Neutrophil (primary cell): Measurements from ENCODE around the gene ZNF407.
"Not testable (repeated sequence)": the region's sequence is repeated elsewhere in the genome, so short reads cannot be mapped to it uniquely, and the experiment has no call there.

Experiments used
- H3K27ac ChIP-seq: fragments of 200-600 bp; sonication (generic); 2 replicates; pipeline ENCODE4 v1.5.1; 2016; ENCODE audit warnings: mild to moderate bottlenecking, moderate library complexity
- H3K27me3 ChIP-seq: fragments of 200-600 bp; sonication (generic); 2 replicates; pipeline ENCODE4 v1.6.0; 2016; ENCODE audit warnings: mild to moderate bottlenecking
- H3K36me3 ChIP-seq: fragments of 200-600 bp; sonication (generic); 2 replicates; pipeline ENCODE4 v1.5.1; 2017
- H3K4me1 ChIP-seq, 2 experiments: fragments of 200-600 bp in 1 of 2; sonication (generic) in 1 of 2; 1 replicate in 1 of 2; 2 replicates in 1 of 2; pipeline versions ENCODE4 v1.5.1 to v1.6.1; 2013 to 2016; ENCODE audit warnings: low read depth in 1 of 2, low read length in 1 of 2, mild to moderate bottlenecking in 1 of 2, moderate library complexity in 1 of 2; ENCODE audit not compliant: control insufficient read depth in 1 of 2, insufficient read depth in 1 of 2
- H3K4me3 ChIP-seq, 2 experiments: fragments of 200-600 bp in 1 of 2; sonication (generic) in 1 of 2; 1 replicate in 1 of 2; 2 replicates in 1 of 2; pipeline ENCODE4 v1.5.1; 2013 to 2016; ENCODE audit warnings: low read depth in 1 of 2, low read length in 1 of 2, mild to moderate bottlenecking in 1 of 2, moderate library complexity in 1 of 2
- H3K9me3 ChIP-seq: fragments of 200-600 bp; sonication (generic); 2 replicates; pipeline ENCODE4 v1.5.1; 2016
- CTCF ChIP-seq: fragments of 200-600 bp; sonication (generic); IDR thresholded peaks from 2 replicates; pipeline ENCODE4 v1.5.1; 2016; ENCODE audit warnings: antibody characterized with exemption

Gene ZNF407

GRCh38 chr18:74563999-74564398 is 33.7 kb upstream of the ZNF407 start:
- Histone ChIP-seq H3K9me3 (no peaks in the 10 kb centered on the region), H3K27ac (no peak overlapping the region), H3K4me3 (no peak overlapping the region), H3K4me1 (peaks cover 9 to 10% of the 10 kb centered on the region in 2 experiments), H3K36me3 (no peaks in the 10 kb centered on the region), H3K27me3 (no peaks in the 10 kb centered on the region)
- TF ChIP-seq CTCF, result no peak

GRCh38 chr18:74565164-74565563 is 32.5 kb upstream of the ZNF407 start:
- H3K27ac ChIP-seq, H3K4me3 ChIP-seq, H3K4me1 ChIP-seq, H3K36me3 ChIP-seq, H3K27me3 ChIP-seq, H3K9me3 ChIP-seq: not testable (repeated sequence)

GRCh38 chr18:74565993-74566392 is 31.7 kb upstream of the ZNF407 start:
- H3K27ac ChIP-seq, H3K9me3 ChIP-seq, H3K27me3 ChIP-seq, H3K4me1 ChIP-seq, H3K4me3 ChIP-seq, H3K36me3 ChIP-seq: not testable (repeated sequence)

- no peak overlapping the region for H3K4me3 ChIP-seq
- no peaks in the 10 kb centered on the region for H3K9me3 ChIP-seq
- peak; percentile 35 for TF ChIP-seq CTCF
These were observed 29.8 kb upstream of the ZNF407 start for GRCh38 chr18:74567822-74568221.

GRCh38 chr18:74569401-74569800 is 28.3 kb upstream of the ZNF407 start:
- no peak overlapping the region for H3K27ac ChIP-seq
- TF ChIP-seq CTCF, result no peak
- peaks cover 15 to 16% of the 10 kb centered on the region in 2 experiments for H3K4me1 ChIP-seq
- H3K9me3 ChIP-seq, result no peaks in the 10 kb centered on the region
- no peak overlapping the region for H3K4me3 ChIP-seq
- H3K27me3 ChIP-seq, result peaks cover 5% of the 10 kb centered on the region
- H3K36me3 ChIP-seq, result no peaks in the 10 kb centered on the region

More at GRCh38 chr18:74567822-74568221, 29.8 kb upstream of the ZNF407 start:
- peaks cover 9 to 10% of the 10 kb centered on the region in 2 experiments for H3K4me1 ChIP-seq
- no peak overlapping the region for H3K27ac ChIP-seq
- peaks cover 5% of the 10 kb centered on the region for H3K27me3 ChIP-seq
- H3K36me3 ChIP-seq, result no peaks in the 10 kb centered on the region

- no peaks in the 10 kb centered on the region for H3K9me3 ChIP-seq
- no peak for TF ChIP-seq CTCF
- H3K27me3 ChIP-seq, result peaks cover 5% of the 10 kb centered on the region
- H3K4me3 ChIP-seq, result no peak overlapping the region
- no peak overlapping the region for H3K27ac ChIP-seq
- no peaks in the 10 kb centered on the region for H3K36me3 ChIP-seq
- H3K4me1 ChIP-seq, result peaks cover 16 to 19% of the 10 kb centered on the region in 2 experiments
These were observed 27.4 kb upstream of the ZNF407 start for GRCh38 chr18:74570266-74570665.
